Measurements from ENCODE around the gene ESPNL.
A peak's percentile ranks its signal among the peaks of the same experiment; 100 is the strongest.

Gene ESPNL

GRCh38 chr2:238105506-238106338 is 5.6 kb downstream of the ESPNL start:
- Histone ChIP-seq H3K27ac (ENCODE audit: low read depth, low read length) (no peak overlapping the region), H3K4me1 (ENCODE audit: control insufficient read depth in 1 of 2, insufficient read depth in 2 of 2, low read length in 2 of 2) (peaks cover 9 to 20% of the 10 kb centered on the region in 2 donors)

DNA sequence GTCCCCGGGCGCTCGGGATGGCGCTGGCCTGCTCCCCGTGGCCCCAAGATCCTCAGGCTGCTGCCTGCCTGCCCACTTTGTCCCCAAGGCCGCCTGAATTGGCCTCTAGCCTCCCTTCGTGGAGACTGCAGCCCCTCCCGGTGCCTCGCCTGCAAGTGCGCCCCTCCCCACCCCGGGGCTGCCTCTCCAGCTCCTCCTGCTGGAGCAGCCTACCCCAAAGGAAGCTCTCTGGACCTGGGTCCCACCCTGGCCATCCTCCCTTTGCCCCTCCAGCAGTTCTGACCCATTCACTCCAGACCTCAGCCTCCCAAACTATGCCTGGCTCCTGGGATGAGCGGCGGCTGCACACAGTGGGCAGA is 6.2 kb downstream of the ESPNL start:
- H3K27ac ChIP-seq (ENCODE audit: low read depth, low read length), result no peak overlapping the region
- no peaks in the 10 kb centered on the region for H3K36me3 ChIP-seq (ENCODE audit: control insufficient read depth in 1 of 2, insufficient read depth in 2 of 2, low read length in 2 of 2)
- no peaks in the 10 kb centered on the region for H3K27me3 ChIP-seq (ENCODE audit: control insufficient read depth in 1 of 2, insufficient read depth in 2 of 2, low read length in 2 of 2)
- H3K9ac ChIP-seq (ENCODE audit: low read depth in 1 of 2, low read length in 2 of 2), result no peak overlapping the region
- no peaks in the 10 kb centered on the region for H3K9me3 ChIP-seq (ENCODE audit: control insufficient read depth in 1 of 2, low read length in 2 of 2)
- H3K4me3 ChIP-seq (ENCODE audit: low read depth in 1 of 2, low read length in 2 of 2), result no peak overlapping the region
- H3K4me1 ChIP-seq (ENCODE audit: control insufficient read depth in 1 of 2, insufficient read depth in 2 of 2, low read length in 2 of 2), result peaks cover 9 to 20% of the 10 kb centered on the region in 2 donors

More at GRCh38 chr2:238105506-238106338, 5.6 kb downstream of the ESPNL start:
- Histone ChIP-seq H3K9me3 (ENCODE audit: control insufficient read depth in 1 of 2, low read length in 2 of 2) (no peaks in the 10 kb centered on the region), H3K27me3 (ENCODE audit: control insufficient read depth in 1 of 2, insufficient read depth in 2 of 2, low read length in 2 of 2) (no peaks in the 10 kb centered on the region), H3K4me3 (ENCODE audit: low read depth in 1 of 2, low read length in 2 of 2) (no peak overlapping the region), H3K36me3 (ENCODE audit: control insufficient read depth in 1 of 2, insufficient read depth in 2 of 2, low read length in 2 of 2) (no peaks in the 10 kb centered on the region), H3K9ac (ENCODE audit: low read depth in 1 of 2, low read length in 2 of 2) (no peak overlapping the region)

DNA sequence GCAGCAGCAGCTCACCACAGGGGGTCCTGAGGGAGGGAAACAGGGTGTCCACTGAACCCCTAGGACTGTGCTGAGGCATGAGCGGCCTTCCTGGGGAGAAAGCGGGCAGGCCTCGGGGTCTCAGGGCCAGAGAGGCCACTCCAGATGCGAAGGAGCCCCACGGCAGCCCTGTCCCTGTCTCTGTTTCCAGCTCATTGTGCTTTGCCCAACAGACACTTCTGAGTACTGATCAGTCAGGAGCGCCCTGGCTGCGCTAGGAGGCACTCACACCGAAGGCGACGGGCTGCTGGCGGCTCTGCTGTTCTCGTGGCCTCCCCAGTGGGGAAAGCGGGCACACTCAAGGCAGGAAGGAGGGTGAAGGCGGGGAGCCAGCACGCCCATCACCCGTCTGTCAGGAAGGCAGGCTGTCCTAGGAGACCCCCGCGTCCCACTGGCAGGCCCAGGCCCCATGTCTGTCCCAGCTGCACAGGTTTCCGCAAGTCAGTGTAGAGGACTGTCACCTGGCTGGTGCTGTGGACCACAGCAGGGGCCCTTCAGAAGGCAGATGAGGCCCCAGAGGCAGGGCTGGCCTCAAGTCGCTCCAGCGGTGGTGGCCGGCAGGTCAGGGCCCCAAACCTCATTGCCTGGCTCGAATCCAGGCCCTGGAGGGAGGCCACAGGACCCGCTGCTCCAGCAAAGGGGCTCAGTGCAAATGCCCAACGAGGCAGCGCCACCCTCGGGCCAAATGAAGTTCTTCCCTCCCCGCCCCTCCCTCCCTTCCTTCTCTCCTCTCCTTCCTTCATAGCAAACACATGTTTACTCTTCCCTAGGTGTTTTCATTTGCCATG is 6.8 kb downstream of the ESPNL start:
- Histone ChIP-seq H3K4me1 (ENCODE audit: control insufficient read depth in 1 of 2, insufficient read depth in 2 of 2, low read length in 2 of 2) (peaks cover 9 to 20% of the 10 kb centered on the region in 2 donors), H3K36me3 (ENCODE audit: control insufficient read depth in 1 of 2, insufficient read depth in 2 of 2, low read length in 2 of 2) (no peaks in the 10 kb centered on the region), H3K9me3 (ENCODE audit: control insufficient read depth in 1 of 2, low read length in 2 of 2) (no peaks in the 10 kb centered on the region), H3K27me3 (ENCODE audit: control insufficient read depth in 1 of 2, insufficient read depth in 2 of 2, low read length in 2 of 2) (no peaks in the 10 kb centered on the region), H3K9ac (ENCODE audit: low read depth in 1 of 2, low read length in 2 of 2) (peak overlapping the region in 1 of 2 donors; percentile 43), H3K4me3 (ENCODE audit: low read depth in 1 of 2, low read length in 2 of 2) (peak overlapping the region; percentile 54 to 62), H3K27ac (ENCODE audit: low read depth, low read length) (no peak overlapping the region)

DNA sequence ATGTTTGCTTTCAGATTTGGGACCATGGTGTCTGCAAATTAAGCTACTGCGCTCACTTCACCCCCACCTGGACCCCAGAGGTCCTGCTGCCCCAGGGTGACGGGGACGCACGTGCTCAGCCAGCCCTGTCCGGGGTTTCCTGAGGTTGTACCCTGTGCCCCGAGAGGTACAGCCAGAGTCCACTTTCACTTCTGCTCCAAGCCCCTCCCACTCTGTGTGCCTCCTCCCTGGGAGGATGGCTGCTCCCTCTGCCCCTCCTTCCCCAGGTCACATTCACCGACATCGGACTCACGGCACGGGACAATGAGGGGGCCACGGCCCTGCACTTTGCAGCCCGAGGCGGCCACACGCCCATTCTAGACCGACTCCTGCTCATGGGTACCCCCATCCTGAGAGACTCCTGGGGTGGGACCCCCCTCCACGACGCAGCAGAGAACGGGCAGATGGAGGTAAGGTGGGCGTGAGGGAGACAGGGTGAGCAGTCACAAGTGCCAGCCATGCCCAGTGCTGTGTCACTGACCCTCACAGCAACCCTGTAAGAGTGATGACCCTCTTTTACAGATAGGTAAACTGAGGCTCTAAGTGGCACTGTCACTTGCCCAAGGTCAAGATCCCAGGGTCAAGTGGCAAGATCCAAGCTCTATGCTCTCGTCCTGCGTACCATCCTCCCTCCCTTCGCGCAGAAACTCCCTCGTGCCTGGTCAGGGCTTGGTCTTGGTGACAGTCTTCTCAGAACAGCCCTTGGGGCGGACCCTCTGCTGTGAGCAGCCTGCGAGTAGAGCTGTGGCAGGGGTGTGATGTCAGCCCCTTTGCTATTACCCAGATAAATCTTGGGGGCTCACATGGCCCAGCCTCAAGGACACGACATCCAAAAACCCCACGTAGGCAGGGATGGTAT is 7.6 kb downstream of the ESPNL start:
- Histone ChIP-seq H3K4me3 (ENCODE audit: low read depth in 1 of 2, low read length in 2 of 2) (peak overlapping the region; percentile 54 to 62), H3K9ac (ENCODE audit: low read depth in 1 of 2, low read length in 2 of 2) (peak overlapping the region in 1 of 2 donors; percentile 43), H3K36me3 (ENCODE audit: control insufficient read depth in 1 of 2, insufficient read depth in 2 of 2, low read length in 2 of 2) (no peaks in the 10 kb centered on the region), H3K27ac (ENCODE audit: low read depth, low read length) (no peak overlapping the region), H3K4me1 (ENCODE audit: control insufficient read depth in 1 of 2, insufficient read depth in 2 of 2, low read length in 2 of 2) (peaks cover 9 to 20% of the 10 kb centered on the region in 2 donors), H3K27me3 (ENCODE audit: control insufficient read depth in 1 of 2, insufficient read depth in 2 of 2, low read length in 2 of 2) (no peaks in the 10 kb centered on the region), H3K9me3 (ENCODE audit: control insufficient read depth in 1 of 2, low read length in 2 of 2) (no peaks in the 10 kb centered on the region)

DNA sequence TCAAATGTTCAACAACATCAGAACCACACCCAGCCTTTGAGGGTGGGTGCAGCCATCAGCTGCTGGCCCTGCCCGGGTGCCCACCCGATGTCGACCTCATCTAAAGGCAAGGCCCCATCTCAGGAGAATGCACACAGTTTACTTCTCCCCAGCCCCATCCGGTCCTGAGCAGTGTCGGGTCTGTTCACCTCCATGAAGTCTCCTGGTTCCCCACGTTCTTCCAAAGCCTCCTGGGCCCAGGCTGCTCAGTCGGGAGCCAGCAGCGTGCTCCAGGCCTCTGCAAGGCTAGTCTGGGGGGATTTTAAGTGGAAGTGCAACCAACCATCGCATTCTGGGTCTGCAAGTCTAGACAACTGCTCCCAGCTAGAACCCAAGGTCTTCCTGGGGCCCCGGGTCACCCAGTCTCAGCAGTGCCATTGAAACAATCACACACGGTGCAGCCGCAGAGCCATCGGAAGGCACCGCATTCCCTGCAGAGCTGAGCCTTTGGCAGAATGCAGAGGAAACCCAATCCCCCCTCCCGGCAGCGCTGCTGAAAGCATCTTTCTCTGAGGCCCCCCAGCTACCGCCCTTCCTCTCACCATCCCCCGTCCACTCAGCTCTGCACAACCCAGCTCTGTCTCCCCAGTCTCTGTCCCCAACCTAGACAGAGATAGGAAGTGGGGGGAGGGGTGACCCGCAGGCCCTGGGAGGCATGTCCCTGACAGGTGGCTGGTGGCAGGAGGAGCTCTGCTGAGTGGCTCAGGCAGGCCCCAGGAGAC is 8.5 kb downstream of the ESPNL start:
- H3K4me3 ChIP-seq (ENCODE audit: low read depth in 1 of 2, low read length in 2 of 2), result no peak overlapping the region
- no peaks in the 10 kb centered on the region for H3K27me3 ChIP-seq (ENCODE audit: control insufficient read depth in 1 of 2, insufficient read depth in 2 of 2, low read length in 2 of 2)
- no peaks in the 10 kb centered on the region for H3K9me3 ChIP-seq (ENCODE audit: control insufficient read depth in 1 of 2, low read length in 2 of 2)
- no peak overlapping the region for H3K9ac ChIP-seq (ENCODE audit: low read depth in 1 of 2, low read length in 2 of 2)
- no peaks in the 10 kb centered on the region for H3K36me3 ChIP-seq (ENCODE audit: control insufficient read depth in 1 of 2, insufficient read depth in 2 of 2, low read length in 2 of 2)
- peaks cover 9 to 20% of the 10 kb centered on the region in 2 donors for H3K4me1 ChIP-seq (ENCODE audit: control insufficient read depth in 1 of 2, insufficient read depth in 2 of 2, low read length in 2 of 2)
- H3K27ac ChIP-seq (ENCODE audit: low read depth, low read length), result no peak overlapping the region

GRCh38 chr2:238113611-238114010 is 13.5 kb downstream of the ESPNL start:
- no peak overlapping the region for H3K9ac ChIP-seq (ENCODE audit: low read depth in 1 of 2, low read length in 2 of 2)
- H3K27ac ChIP-seq (ENCODE audit: low read depth, low read length), result no peak overlapping the region
- no peak overlapping the region for H3K4me3 ChIP-seq (ENCODE audit: low read depth in 1 of 2, low read length in 2 of 2)
- H3K9me3 ChIP-seq (ENCODE audit: control insufficient read depth in 1 of 2, low read length in 2 of 2), result no peaks in the 10 kb centered on the region
- peaks cover 0 to 4% of the 10 kb centered on the region in 2 donors for H3K27me3 ChIP-seq (ENCODE audit: control insufficient read depth in 1 of 2, insufficient read depth in 2 of 2, low read length in 2 of 2)
- peaks cover 0 to 2% of the 10 kb centered on the region in 2 donors for H3K4me1 ChIP-seq (ENCODE audit: control insufficient read depth in 1 of 2, insufficient read depth in 2 of 2, low read length in 2 of 2)
- no peaks in the 10 kb centered on the region for H3K36me3 ChIP-seq (ENCODE audit: control insufficient read depth in 1 of 2, insufficient read depth in 2 of 2, low read length in 2 of 2)

DNA sequence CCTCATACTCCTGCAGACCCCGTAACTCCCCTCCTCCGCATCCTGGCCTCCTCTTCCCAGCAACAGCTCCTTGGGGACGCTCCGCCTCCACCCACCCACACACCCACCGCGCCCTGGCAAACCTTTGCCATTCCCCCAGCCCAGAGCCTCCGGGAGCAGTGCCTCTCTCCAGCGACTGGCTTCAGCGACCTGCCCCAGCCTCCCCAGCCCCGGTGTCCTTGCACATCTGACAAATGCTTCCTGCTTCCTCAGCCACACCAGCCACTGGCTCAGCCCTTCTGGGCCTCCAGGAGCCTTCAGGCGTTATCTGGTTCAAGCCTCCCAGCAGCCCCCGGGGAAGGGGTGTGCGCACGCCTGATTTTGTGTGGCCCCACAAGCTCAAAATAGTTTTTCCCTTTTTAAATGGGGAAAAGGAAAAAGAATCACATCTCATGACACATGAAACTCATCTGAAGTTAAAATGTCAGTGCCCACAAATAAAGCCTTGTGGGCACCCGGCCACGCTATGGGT is 14.2 kb downstream of the ESPNL start:
- Histone ChIP-seq H3K27me3 (ENCODE audit: control insufficient read depth in 1 of 2, insufficient read depth in 2 of 2, low read length in 2 of 2) (peaks cover 0 to 6% of the 10 kb centered on the region in 2 donors), H3K27ac (ENCODE audit: low read depth, low read length) (no peak overlapping the region), H3K9ac (ENCODE audit: low read depth in 1 of 2, low read length in 2 of 2) (no peak overlapping the region), H3K9me3 (ENCODE audit: control insufficient read depth in 1 of 2, low read length in 2 of 2) (no peaks in the 10 kb centered on the region), H3K4me1 (ENCODE audit: control insufficient read depth in 1 of 2, insufficient read depth in 2 of 2, low read length in 2 of 2) (no peaks in the 10 kb centered on the region), H3K4me3 (ENCODE audit: low read depth in 1 of 2, low read length in 2 of 2) (no peak overlapping the region), H3K36me3 (ENCODE audit: control insufficient read depth in 1 of 2, insufficient read depth in 2 of 2, low read length in 2 of 2) (no peaks in the 10 kb centered on the region)

GRCh38 chr2:238114851-238115660 is 14.9 kb downstream of the ESPNL start:
- no peaks in the 10 kb centered on the region for H3K9me3 ChIP-seq (ENCODE audit: control insufficient read depth in 1 of 2, low read length in 2 of 2)

More at GRCh38 chr2:238114851-238115660, 14.9 kb downstream of the ESPNL start:
- H3K27ac ChIP-seq (ENCODE audit: low read depth, low read length), result no peak overlapping the region
- no peaks in the 10 kb centered on the region for H3K4me1 ChIP-seq (ENCODE audit: control insufficient read depth in 1 of 2, insufficient read depth in 2 of 2, low read length in 2 of 2)
- H3K4me3 ChIP-seq (ENCODE audit: low read depth in 1 of 2, low read length in 2 of 2), result no peak overlapping the region
- peaks cover 0 to 12% of the 10 kb centered on the region in 2 donors for H3K27me3 ChIP-seq (ENCODE audit: control insufficient read depth in 1 of 2, insufficient read depth in 2 of 2, low read length in 2 of 2)
- H3K9ac ChIP-seq (ENCODE audit: low read depth in 1 of 2, low read length in 2 of 2), result no peak overlapping the region
- no peaks in the 10 kb centered on the region for H3K36me3 ChIP-seq (ENCODE audit: control insufficient read depth in 1 of 2, insufficient read depth in 2 of 2, low read length in 2 of 2)
